Measurements from ENCODE around the gene PLXNA4.

The PLXNA4 gene

DNA sequence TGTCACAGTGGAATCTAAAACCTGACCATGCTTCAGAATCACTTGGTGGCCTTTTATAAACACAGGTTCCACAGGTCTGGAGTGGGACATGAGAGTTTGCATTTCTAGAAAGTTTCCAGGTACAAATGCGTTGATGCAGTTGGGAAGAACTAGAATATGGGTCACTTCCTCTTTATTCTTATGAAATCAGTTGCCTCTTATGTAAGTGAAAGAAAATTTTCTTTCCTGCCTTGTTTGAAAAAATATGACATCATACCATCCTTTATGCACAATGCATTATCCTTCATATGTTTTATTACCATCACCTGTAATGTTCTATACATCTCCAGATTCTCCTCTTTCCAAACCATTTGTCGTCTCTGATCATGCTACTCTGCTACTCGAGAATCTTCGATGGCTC lies 44.0 kb downstream of the PLXNA4 start:
- no peak for DNase-seq

- DNase-seq: no peak
Observed at GRCh38 chr7:132531562-132531961, 44.7 kb downstream of the PLXNA4 start.

GRCh38 chr7:132528695-132529094 lies 47.6 kb downstream of the PLXNA4 start:
- DNase-seq: no peak

DNA sequence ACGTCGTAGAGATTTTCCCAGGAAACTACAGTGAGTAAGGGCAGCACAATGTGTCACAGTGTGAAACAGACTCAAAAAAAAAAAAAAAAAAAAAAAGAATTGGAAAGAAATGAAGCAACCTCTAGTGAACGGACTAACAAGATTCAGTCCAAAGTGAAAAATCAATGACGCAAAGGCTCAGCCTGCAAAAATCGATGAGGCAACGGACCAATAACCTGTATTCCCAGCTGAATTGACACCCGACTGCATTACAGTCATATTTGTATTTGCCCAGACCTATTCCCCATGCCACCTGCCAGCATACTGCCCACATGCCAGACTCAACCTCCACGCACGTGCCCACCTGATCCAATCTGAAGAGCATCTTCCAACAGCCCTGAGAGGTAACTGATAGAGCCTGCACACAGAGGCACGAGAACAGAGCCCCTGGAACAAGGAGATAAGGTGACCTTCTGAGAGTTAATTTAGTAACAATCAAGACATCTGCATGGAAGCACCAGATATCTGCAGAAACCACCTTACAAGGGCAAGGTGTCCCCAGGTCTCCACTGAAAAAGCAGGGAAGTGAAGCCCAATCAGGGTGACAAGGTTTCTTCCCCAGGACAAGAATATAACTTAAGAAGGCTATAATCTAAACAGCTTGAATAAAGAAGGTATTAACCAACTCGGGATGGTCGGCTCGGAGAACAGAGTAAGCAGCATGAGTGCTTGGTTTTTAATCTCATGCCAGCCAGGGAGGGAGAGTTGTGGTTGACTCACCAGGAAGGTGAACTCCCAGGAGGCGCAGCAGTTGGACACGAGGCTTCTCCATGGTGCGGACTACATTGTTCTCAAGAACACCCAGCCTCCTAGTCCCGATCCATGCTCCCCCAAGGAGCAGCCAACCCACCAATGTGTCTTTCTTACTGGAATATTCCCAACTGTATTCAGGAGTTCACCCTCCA lies 48.5 kb downstream of the PLXNA4 start:
- DNase-seq: no peak

- peak; percentile 14 for DNase-seq
Observed at GRCh38 chr7:132526111-132526740, 50.0 kb downstream of the PLXNA4 start.

- DNase-seq: no peak
Observed at GRCh38 chr7:132521423-132521822, 54.8 kb downstream of the PLXNA4 start.

DNA sequence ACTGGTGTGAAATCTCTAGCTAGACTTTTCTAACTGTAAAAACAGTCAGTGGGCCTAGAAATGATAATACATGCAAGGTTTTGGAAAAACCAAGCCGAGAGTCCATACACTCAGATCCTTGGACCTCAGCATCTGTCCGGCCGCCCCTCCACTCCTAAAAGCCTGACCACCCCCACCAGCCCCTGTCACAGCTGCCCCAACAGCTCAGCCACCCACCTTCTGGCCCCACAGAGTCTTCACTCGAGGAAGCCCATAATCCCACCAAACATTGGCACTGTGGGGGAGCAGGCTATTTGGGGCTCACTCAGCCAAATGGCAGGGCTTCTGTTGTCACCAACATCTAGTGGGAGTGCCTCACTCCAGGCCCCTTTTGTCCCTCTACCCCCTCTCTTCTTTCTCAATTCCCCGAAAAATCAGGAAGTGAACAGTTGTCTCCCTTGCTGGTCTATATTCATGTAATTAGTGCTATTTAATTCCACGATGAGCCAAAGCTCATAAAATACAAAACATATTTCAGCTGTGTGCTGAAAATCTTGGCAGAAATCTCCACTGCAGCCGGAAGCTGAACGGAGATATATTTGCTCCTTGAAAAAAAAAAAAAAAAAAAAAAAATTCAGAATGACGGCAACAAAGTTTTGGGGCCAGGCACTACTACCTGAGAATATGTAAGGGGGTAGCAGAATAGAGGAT lies 55.5 kb downstream of the PLXNA4 start:
- DNase-seq: no peak

GRCh38 chr7:132519936-132520335 lies 56.3 kb downstream of the PLXNA4 start:
- no peak for DNase-seq

- DNase-seq: no peak
Observed at GRCh38 chr7:132518839-132519173, 57.5 kb downstream of the PLXNA4 start.

DNA sequence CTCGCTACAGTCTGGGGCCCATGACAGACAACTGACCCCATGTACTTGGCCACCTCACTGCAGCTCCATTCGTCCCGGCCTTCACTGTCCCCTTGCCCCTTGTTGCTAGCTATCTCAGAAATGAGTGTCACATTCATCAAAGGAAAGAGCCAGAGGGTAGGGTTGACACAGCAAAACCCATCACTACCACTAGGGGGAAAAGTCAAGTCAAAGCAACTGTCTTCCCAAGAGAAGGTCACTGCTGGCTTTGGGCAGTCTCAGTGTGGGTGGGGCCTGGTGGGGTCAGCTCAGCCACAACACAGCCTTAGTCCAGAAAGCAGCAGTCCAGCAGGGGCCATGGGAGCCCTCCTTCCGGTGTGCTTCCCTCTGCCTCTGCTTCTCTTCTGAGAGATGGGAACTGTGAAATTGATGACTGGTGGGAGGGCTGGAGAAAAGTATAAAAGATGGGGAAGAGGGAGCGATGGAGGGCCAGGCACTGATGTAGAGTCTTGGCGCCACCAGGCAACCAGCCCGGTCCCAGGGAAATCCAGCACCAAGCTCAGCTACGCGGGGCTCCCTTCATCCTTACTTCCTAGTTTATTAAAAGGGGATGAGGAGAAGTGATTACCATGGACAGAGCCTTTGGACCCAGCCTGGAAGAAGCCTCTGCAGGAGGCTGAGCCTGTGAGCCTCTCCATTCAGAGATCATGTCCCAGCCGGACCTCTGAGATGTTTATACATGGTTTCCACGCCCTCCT lies 58.0 kb downstream of the PLXNA4 start:
- DNase-seq: no peak

- no peak for DNase-seq
Observed at GRCh38 chr7:132516042-132516840, 60.0 kb downstream of the PLXNA4 start.

GRCh38 chr7:132515181-132515580 lies 61.1 kb downstream of the PLXNA4 start:
- DNase-seq: no peak

- no peak for DNase-seq
Observed at GRCh38 chr7:132514430-132514829, 61.8 kb downstream of the PLXNA4 start.

- no peak for DNase-seq
Observed at GRCh38 chr7:132511921-132512320, 64.3 kb downstream of the PLXNA4 start.

DNA sequence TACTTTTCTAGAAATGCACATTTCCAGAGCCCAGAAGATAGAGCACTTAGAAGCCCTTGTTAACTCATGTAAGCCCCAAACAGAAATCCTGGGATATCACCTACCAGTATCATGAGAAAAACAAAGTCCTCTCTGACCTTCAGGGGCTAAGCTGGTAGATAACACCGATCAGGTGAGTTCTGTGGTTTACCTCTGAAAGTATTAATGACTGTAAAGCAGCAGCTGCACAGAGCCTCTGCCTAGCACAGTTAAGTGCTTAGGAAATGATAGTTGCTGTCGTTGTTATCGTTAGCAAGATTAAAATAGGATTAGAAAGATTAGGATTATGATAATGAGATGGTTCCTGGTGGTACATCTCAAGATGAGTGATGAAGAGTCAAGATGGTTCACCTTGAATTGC lies 64.9 kb downstream of the PLXNA4 start:
- DNase-seq: no peak

- no peak for DNase-seq
Observed at GRCh38 chr7:132509643-132510042, 66.6 kb downstream of the PLXNA4 start.

DNA sequence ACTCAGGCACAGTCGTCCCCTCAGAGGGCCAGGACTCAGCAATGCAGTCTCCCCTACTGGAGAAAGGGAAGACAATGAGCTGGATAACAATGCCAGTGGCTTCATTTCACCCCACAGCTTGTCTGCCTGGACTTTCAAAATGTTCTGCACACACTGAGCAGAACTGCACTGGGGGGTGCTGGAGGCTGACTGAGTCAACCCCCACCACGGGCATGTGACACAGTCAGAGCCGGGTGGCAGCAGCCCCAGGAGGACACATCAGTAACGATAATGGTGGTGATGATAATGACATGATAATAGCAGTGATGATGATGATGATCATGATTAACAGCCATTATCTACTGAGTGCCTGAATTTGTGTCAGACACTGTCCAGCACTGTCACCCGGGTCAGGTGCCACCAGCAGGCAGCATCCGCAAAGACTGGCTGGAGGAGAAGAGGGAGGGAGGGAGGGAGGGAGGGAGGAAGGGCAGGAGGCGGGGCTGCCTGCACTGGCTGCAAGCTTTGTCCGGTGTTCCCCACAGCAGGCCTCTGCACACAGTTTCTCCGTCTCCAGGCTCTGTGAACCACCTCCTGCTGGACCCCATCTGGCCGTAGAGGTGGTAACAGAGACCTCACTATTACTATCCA lies 67.4 kb downstream of the PLXNA4 start:
- no peak for DNase-seq

DNA sequence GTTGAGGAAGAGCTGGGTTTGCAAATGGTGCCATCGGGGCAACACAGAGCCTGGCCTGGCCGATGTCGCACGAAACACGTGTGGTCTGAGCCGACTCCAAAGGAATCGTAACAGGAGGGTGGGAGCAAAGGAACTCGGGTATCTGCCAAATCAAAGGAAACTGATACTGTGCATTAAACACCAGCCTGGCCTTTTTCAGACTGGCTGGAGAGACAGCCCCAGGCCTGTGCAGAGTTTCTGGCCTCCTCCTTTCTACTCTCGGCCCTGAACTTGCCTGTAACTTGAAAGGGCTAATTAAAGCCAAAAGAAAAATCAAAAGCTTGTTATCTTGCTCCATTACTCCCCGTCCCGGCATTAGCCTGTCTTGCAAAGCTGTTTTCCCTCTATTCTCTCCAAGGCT lies 71.4 kb downstream of the PLXNA4 start:
- no peak for DNase-seq

- DNase-seq: no peak
Observed at GRCh38 chr7:132504071-132504470, 72.2 kb downstream of the PLXNA4 start.

DNA sequence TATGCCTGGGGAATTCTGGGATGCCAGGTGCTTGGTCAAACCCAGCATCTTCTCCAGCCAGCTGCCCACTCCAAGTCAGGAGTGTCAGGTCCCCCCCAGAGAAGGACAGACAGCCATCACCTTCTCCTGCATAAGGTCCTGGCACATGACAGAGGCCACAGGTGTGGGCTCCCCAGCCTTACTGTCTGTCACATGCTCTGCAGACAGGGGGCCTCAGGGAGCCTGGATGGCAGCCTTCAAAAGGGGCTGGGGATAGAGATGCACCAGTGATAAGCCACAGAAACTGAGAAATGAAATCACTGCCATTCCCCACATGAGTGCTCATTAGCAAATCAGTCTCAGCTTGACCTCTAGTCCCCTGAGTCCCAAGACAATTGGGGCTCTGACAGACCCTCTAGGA lies 72.9 kb downstream of the PLXNA4 start:
- DNase-seq: no peak

DNA sequence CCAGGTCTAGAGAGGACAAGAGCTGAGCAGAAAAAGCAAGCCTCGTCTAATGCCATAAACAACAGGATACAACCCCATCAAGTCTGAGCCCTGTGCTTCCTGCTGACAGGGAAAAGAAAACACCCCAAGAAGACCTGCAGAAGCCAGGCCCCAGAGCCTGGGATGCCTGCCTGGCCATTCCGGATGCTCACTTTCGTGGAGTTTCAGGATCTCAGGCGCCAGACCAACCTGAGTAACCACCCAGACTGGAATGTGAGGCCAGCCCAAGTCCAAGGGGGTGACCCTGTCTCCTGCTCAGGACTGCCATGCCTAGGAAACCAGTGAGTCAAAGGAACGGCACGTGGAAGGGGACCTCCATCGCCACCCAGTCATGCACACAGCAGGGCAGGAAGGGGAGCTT lies 74.3 kb downstream of the PLXNA4 start:
- no peak for DNase-seq

Measured in activated naive CD4-positive, alpha-beta T cell treated with Interleukin-2 at 50 U/mL for 16 hours (primary cell).